Nephron (organoid): ENCODE results near the gene CETN2.
"Not testable (repeated sequence)": the region's sequence is repeated elsewhere in the genome, so short reads cannot be mapped to it uniquely, and the experiment has no call there.

Experiments
- H3K27ac Mint-ChIP-seq, 3 experiments: 2 replicates each; pipeline ENCODE4 v1.8.0; 2020; ENCODE audit warnings: mixed read lengths in 3 of 3, mild to moderate bottlenecking in 2 of 3, moderate library complexity in 1 of 3
- H3K27me3 Mint-ChIP-seq: 2 replicates; pipeline ENCODE4 v1.8.0; 2021; ENCODE audit warnings: low read depth, mild to moderate bottlenecking, moderate library complexity, mixed read lengths
- H3K36me3 Mint-ChIP-seq: 2 replicates; pipeline ENCODE4 v1.8.0; 2020; ENCODE audit warnings: low read depth, mixed read lengths
- H3K4me1 Mint-ChIP-seq: 2 replicates; pipeline ENCODE4 v1.8.0; 2020; ENCODE audit warnings: mixed read lengths
- H3K4me3 Mint-ChIP-seq, 3 experiments: 2 replicates each; pipeline ENCODE4 v1.8.0; 2020; ENCODE audit warnings: mild to moderate bottlenecking in 3 of 3, mixed read lengths in 3 of 3, moderate library complexity in 2 of 3
- H3K9me3 Mint-ChIP-seq: 2 replicates; pipeline ENCODE4 v1.8.0; 2020; ENCODE audit warnings: mixed read lengths
- CTCF ChIP-seq, 3 experiments: fragments of 200-600 bp; sonication (generic); IDR thresholded peaks; one replicate each; pipeline ENCODE4 v1.5.0; 2021; ENCODE audit warnings: antibody characterized with exemption in 3 of 3; ENCODE audit not compliant: unreplicated experiment in 3 of 3

Gene CETN2

GRCh38 chrX:152817078-152817764, 13.3 kb downstream of the CETN2 start:
- TF ChIP-seq CTCF (IDR thresholded peaks at IDR 0.05; ENCODE audit: unreplicated experiment in 3 of 3): peak; percentile 36 to 56 (median 47)
- H3K27me3 Mint-ChIP-seq: no peaks in the 10 kb centered on the region
- no peaks in the 10 kb centered on the region for H3K36me3 Mint-ChIP-seq
- peaks cover 7% of the 10 kb centered on the region for H3K4me1 Mint-ChIP-seq
- H3K9me3 Mint-ChIP-seq: no peaks in the 10 kb centered on the region
- no peak overlapping the region for H3K4me3 Mint-ChIP-seq
- H3K27ac Mint-ChIP-seq: peak overlapping the region in 1 of 3 experiments; percentile 62

- H3K27ac Mint-ChIP-seq: no peak overlapping the region
- peaks cover 3% of the 10 kb centered on the region for H3K9me3 Mint-ChIP-seq
- no peak for TF ChIP-seq CTCF (IDR thresholded peaks at IDR 0.05; ENCODE audit: unreplicated experiment in 3 of 3)
- H3K4me3 Mint-ChIP-seq: no peak overlapping the region
- H3K27me3 Mint-ChIP-seq: no peaks in the 10 kb centered on the region
- no peaks in the 10 kb centered on the region for H3K36me3 Mint-ChIP-seq
- H3K4me1 Mint-ChIP-seq: peaks cover 7% of the 10 kb centered on the region
These were observed 16.5 kb downstream of the CETN2 start for GRCh38 chrX:152814048-152814447.

- H3K36me3 Mint-ChIP-seq: no peaks in the 10 kb centered on the region
- no peak overlapping the region for H3K4me3 Mint-ChIP-seq
- H3K9me3 Mint-ChIP-seq: peaks cover 3% of the 10 kb centered on the region
- no peak overlapping the region for H3K27ac Mint-ChIP-seq
- TF ChIP-seq CTCF (IDR thresholded peaks at IDR 0.05; ENCODE audit: unreplicated experiment in 3 of 3): no peak
- no peaks in the 10 kb centered on the region for H3K27me3 Mint-ChIP-seq
- H3K4me1 Mint-ChIP-seq: peaks cover under 1% of the 10 kb centered on the region
These were observed 17.4 kb downstream of the CETN2 start for GRCh38 chrX:152813206-152813605.

GRCh38 chrX:152810403-152810802, 20.2 kb downstream of the CETN2 start:
- TF ChIP-seq CTCF (IDR thresholded peaks at IDR 0.05; ENCODE audit: unreplicated experiment in 3 of 3): no peak
- H3K36me3 Mint-ChIP-seq: no peaks in the 10 kb centered on the region
- H3K4me1 Mint-ChIP-seq: no peaks in the 10 kb centered on the region
- H3K4me3 Mint-ChIP-seq: no peak overlapping the region
- H3K27me3 Mint-ChIP-seq: no peaks in the 10 kb centered on the region
- H3K27ac Mint-ChIP-seq: no peak overlapping the region
- H3K9me3 Mint-ChIP-seq: peaks cover 7% of the 10 kb centered on the region

GRCh38 chrX:152806035-152806434, 24.5 kb downstream of the CETN2 start:
- Mint-ChIP-seq H3K9me3 (peaks cover 7% of the 10 kb centered on the region), H3K27me3 (no peaks in the 10 kb centered on the region), H3K27ac (no peak overlapping the region), H3K36me3 (no peaks in the 10 kb centered on the region), H3K4me1 (no peaks in the 10 kb centered on the region), H3K4me3 (no peak overlapping the region)
- no peak for TF ChIP-seq CTCF (IDR thresholded peaks at IDR 0.05; ENCODE audit: unreplicated experiment in 3 of 3)

- Mint-ChIP-seq H3K4me3 (no peak overlapping the region), H3K4me1 (no peaks in the 10 kb centered on the region), H3K9me3 (peaks cover 2% of the 10 kb centered on the region), H3K36me3 (no peaks in the 10 kb centered on the region), H3K27ac (no peak overlapping the region), H3K27me3 (no peaks in the 10 kb centered on the region)
- TF ChIP-seq CTCF (IDR thresholded peaks at IDR 0.05; ENCODE audit: unreplicated experiment in 3 of 3): no peak
These were observed 31.6 kb downstream of the CETN2 start for GRCh38 chrX:152798945-152799344.

- H3K27ac Mint-ChIP-seq, H3K9me3 Mint-ChIP-seq, H3K36me3 Mint-ChIP-seq, H3K4me1 Mint-ChIP-seq, H3K4me3 Mint-ChIP-seq, H3K27me3 Mint-ChIP-seq: not testable (repeated sequence)
These were observed 43.5 kb downstream of the CETN2 start for GRCh38 chrX:152787062-152787461.
